Stimulated activated CD4-positive, alpha-beta T cell treated with anti-CD3 and anti-CD28 coated beads, Interleukin-12 subunit alpha, Interleukin-12 subunit beta, amount 100 ng/mL, for 4 hours (primary cell): ENCODE data around the gene SUSD5.
"Not testable (repeated sequence)": the region's sequence is repeated elsewhere in the genome, so short reads cannot be mapped to it uniquely, and the experiment has no call there.

Experiments used
- DNase-seq: peaks from one replicate; pipeline ENCODE4 v3.0.0-alpha.2; 2020

The SUSD5 gene

DNA sequence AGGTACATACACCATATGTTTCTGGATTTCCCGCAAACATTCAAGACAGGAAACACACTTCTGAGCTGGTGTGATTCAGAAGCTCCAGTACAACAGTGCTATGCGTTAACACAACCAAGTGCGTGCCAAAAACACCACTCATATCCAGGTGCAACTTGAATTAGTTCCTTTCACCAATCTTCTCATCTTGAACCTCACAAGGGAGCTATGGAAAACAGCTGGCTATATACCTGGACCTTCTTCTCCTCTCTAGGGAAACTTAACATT, 31.3 kb downstream of the SUSD5 start:
- DNase-seq: no peak

DNA sequence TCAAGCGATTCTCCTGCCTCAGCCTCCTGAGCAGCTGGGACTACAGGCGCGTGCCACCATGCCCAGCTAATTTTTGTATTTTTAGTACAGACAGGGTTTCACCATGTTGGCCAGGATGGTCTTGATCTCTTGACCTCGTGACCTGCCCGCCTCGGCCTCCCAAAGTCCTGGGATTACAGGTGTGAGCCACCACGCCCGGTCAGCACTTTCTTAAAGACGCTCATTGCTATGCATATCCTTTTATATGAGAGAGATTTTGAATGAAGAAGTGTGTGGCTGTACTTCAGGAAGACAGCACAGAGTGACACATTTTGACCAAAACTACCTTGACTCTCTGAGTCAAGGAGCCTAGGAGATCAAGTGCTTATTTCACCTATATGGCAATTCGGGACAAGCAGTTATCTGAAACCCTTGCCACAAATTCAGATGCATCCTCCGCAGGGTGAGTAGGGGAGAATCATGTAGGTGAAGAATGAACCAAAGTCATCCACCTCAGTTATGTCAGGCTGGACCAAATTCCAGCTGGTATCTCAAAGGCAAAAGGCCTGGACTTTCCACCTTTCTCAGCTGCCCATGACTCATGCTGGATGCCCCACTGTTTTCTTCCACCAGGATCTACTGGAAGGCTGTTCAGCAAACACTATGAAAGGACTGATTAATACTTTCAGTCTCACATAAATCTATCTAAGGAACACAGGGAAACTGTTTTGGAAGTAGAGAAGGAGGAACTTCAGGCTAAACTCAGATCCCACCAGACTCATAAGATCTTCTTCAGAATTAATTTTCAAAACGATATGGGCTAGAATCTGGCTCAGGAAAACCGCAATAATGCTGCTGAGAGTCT, 31.9 kb downstream of the SUSD5 start:
- no peak for DNase-seq

DNA sequence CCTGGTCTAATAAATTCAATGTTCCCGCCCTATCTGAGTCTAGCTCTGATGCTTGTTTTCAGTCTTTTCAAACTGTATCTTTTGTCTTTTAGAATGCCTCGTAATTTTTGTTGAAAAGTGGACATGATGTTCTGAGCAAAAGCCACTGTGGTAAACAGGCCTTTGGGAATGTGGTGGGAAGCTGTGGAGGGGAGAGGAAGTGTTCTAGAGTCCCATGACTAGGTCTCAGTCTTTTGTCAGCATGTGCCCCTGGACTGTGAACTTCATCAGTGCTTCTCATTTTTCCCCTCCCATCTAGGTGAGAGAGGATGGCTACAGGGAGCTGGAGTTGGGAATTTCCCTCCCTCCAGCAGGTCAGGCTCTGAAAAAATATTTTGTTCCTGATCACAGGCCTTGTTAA, 33.7 kb downstream of the SUSD5 start:
- no peak for DNase-seq

DNA sequence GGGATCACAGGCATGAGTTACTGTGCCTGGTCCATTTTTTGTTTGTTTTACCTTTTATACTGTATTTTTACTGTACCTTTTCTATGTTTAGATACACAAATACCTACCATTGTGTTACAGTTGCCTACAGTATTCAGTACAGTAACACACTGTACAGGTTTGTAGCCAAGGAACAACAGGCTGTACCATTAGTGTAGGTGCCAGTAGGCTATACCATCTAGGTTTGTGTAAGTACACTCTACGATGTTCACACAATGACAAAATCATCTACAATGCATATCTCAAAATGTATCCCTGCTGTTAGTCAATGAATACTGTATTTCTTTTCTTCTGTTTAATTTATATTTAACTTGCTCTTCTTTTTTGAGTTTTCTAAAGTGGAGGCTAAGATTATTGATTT, 37.0 kb downstream of the SUSD5 start:
- DNase-seq: not testable (repeated sequence)

DNA sequence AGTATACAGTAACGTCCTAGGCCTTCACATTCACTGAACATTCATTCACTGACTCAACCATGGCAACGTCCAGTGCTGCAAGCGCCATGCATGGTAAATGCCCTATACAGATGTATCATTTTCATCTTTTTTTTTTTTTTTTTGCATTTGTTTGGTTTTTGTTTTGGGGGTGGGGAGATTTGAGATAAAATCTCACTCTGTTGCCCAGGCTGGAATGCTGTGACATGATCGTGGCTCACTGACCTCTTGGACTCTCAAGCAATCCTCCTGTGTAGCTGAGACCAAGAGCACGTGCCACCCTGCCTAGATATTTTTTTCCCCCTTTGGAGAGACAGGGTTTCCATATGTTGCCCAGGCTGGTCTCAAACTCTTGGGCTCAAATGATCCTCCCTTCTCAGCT, 37.4 kb downstream of the SUSD5 start:
- no peak for DNase-seq

DNA sequence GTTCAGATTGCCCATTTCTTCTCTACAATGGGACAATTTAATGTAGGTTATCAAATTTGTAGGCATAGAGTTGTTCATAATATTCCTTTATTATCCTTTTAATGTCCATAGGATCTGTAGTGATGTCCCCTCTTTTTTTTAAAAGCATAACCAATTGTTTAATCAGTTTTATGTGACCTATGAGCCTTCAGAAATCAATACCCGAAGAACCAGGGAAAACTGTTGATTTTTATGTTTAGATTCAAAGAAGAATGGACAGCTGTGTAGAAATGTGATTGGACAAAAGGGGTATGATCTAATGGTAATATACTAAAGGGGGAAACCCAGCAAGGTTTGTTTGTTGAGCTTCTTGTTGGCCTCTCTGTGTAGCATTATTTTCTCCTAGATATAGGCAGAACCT, 39.5 kb downstream of the SUSD5 start:
- DNase-seq: no peak

DNA sequence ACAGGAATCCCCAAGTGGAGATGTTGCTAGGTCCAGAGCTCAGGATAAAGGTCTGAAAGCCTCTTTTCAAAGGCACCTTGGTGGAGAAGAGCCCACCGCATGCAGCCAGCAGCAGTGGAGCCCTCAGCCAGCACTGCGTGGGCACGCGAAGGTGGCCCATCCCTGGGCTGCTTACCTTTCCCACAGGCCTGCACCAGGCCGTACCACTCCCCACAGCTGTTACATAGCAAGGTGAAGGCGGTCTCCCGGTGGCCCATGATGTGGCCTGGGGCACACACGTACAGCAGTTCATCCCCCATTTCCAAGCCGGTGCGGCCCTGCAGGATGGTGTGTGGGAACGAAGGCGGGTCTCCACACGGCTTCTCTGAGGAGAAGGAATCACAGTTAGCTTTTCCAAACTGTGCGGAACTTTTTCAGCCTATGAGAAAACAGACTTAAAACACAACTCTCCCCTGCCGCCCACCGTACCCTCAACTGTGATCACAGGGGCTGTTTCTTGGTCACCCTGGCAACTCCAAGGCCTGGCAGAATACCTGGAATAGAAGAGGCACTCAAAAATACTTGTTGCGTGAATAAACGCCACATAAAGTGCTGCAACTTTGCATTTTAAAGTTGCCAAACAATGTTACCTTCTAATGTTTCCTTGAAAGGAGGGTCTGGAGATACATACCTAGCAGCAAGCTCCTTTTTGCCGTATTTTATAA, 43.7 kb downstream of the SUSD5 start:
- no peak for DNase-seq

DNA sequence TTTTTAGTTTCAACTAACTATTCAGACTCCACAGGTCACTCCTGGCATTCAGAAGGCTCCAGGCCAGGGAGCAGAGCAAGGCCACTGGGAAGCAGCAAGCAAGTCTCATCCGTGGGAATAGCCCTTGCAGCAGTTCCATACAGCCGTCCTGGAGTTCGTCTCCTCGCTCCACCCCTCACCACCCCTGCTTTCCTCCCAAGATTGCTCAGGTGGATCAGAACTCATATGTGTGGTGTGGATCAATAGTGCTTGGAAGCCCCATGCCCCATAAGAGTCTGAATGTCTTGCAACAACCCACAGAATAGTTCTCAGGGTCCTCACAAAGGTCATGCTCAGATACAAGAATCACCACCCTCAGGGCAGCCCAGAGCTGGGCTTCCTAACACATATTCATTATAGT, 44.5 kb downstream of the SUSD5 start:
- no peak for DNase-seq

DNA sequence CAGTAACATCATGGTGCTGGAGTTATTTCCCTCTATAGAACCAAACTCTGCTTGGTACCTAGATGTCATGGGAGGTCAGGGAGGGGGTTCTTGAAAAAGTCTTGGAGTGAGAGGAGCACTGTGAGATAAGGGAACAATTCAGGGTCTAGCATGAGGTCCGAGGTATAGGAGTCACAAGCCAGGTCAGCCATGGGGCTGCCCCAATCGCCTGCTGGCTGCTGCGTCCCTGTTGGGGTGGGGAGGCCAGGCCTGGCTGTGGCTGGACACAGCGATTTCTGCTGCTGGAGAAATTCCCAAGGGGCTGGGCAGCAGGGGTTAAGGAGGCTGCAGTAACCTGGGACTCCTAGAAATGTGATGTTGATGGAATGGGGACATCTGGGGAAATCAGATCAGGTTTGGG, 44.9 kb downstream of the SUSD5 start:
- no peak for DNase-seq

DNA sequence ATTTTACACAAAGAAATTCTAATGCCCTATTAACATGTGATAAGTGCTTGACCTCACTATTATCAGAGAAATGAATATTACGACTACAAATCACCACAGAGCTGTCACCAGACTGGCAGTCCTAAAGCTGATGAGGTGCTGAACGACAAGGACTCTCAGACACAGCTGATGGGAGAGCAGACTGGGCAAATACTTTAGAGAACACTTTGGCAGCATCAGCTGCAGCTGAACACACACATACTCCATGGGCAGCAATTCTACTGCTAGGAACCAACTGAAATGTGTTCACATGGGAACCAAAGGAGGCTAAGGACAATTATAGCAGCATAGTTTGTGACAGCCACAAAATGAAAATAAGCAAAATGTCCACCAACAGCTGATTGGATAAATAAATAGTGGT, 45.5 kb downstream of the SUSD5 start:
- no peak for DNase-seq

DNA sequence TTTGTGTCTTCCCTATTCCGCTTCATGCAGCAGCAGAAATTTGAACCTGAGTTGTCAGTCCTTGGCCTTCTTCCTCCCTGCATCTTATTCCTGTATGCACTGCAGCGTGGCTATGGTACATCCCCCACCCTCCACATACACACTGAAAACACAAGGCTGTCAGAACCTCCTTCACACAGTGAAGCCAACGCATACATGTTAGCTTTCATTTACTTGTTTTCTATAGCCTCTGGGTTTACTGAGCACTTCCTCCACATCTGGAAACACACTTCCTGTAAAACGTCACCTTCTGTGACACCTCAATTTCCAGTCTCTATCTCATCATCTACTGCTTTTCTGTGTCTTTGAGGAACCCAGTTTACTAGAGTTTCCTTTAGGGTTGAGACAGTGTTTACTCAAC, 47.0 kb downstream of the SUSD5 start:
- DNase-seq: no peak

DNA sequence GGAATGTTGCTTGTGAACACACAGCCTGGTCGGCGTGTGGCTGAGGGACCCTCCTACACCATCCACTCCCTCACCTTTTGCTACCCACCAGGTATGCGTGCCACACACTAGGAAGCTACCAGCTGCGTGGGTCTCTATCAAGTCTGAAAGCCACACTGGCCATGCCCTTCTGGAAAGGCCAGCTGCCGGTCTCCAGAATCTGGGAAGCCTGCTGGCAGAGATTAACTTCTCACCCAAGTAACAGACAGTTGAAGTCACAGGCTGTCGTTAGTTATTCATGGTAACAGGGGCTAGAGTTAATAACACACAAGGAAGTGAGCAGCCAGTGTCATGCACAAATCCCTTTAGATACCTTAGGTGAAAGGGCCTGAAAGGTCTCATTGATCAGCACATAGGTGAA, 48.1 kb downstream of the SUSD5 start:
- DNase-seq: no peak

DNA sequence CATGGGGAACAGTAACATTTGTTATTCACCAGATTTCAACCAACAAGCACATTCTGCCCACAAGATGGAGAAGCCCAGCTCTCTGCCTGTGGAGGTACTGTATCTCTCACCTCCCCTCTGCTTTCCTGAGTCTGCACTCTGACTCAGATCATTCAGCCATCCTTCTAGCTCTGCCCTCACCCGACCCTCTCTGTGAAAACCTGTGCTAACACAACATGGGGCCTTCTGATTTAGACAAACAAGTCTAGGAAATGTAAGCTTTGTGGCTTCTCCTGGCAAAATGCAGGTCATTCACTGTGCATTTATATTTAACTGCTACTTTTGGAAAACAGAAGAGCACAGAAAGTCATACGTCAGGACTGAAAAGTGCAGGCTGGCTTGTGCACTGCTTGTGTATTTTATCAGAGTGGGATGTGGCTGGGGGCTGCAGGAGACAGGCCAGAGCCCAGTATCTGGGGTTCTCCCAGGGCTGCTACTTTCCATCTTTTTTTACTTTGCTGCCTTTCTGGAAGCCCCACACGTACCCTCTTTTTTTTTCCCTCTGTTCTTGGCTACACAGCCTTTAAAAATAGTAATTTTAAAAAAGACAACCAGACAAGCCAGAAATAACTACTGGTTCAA, 50.8 kb downstream of the SUSD5 start:
- no peak for DNase-seq

DNA sequence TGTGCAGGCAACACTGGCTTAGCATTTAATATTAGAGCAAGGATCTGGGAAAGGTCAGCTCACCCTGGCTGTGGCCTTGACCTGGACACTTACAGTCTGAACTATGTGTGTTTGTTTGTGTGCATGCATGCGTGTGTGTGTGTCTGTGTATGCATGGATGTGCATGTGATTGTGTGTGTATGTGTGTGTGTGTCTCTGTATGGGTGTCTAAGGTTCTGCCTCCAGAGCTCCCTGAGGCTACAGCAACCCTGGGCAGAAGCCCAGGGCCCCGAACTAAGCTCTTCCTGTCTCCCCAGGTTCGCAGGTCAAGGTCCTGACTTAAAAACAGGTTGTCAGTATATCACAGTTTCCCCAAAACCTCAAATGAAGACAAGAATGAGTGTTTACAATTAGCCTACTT, 51.3 kb downstream of the SUSD5 start:
- DNase-seq: no peak

DNA sequence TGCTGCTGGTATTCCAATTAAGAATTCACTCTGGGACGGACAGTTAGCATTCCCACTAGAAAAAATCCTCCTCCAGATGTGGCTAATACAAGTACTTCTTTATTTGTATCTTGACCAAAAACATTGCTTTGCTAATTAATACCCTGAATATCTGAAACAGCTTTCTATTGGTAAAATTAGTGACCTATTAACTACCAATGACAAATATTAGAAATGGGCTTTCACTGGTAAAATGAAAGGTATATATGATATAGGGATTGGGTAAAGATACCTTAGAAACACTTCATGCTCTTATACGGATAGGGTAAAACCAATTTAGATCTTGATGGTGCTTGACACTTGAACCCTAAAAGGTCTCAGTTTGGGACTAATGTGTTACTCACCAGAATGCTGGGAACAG, 52.5 kb downstream of the SUSD5 start:
- no peak for DNase-seq

DNA sequence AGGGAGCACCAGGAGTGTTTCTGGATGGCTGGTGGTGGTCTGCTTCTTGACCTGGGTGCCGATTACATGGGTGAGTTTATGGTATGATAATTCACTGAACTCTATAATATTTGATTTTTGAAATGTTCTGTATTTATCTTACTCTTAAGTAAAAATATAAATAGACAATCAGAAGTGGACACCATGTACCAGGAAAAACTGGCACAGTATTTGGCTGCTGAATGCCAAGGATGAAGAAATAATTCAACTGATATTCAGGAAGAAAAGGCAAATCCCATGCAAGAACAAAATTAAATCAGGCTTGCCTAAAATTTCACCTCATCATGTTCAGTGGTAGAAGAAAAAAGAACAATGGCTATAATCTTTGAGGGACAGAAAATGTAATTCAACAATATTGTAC, 53.2 kb downstream of the SUSD5 start:
- no peak for DNase-seq

DNA sequence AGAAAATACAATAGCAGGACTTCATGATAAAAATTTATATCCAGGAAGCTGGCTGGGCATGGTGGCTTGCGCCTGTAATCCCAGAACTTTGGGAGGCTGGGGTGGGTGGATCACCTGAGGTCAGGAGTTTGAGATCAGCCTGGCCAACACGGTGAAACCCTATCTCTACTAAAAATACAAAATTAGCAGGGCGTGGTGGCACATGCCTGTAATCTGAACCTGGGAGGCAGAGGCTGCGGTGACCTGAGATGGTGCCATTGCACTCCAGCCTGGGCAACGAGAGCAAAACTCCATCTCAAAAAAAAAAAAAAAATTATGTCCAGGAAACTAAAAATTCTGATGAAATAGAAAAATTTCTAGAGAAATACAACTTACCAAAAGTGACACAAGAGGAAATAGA, 56.0 kb downstream of the SUSD5 start:
- DNase-seq: not testable (repeated sequence)

DNA sequence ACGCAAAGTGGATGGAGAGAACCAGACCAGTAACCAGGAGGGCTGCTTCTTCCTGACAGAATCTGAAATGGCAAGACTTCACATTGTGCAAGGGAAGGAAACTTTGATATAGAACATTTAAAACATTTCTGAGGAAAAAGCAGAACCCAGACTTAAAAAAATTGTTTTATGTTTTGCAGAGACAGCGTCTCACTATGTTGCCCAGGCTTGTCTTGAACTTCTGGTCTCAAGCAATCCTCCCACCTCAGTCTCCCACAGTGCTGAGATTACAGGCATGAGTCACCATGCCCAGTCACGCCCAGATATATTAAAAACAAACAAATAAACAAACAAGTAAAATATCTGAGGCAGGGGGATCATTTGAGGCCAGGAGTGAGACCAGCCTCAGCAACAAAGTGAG, 58.6 kb downstream of the SUSD5 start:
- no peak for DNase-seq

DNA sequence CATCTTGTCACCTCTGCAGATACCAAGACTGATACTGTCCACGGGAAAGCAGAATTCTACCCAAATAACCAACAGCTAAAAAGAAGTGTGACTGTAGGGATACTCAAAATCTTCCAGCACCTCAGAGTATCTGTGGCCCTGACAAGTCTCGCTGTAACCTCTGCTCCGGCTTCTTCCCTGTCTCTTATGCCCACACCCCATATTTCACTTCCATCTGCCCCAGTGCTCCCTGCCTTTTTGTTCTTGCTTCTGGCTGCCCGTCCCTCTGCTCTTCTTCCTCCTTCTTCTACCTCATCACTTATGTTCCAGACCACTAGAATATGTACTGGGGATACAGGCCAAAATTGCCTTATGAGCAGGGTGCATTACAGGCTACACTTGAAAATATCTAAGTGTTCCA, 59.4 kb downstream of the SUSD5 start:
- DNase-seq: no peak

DNA sequence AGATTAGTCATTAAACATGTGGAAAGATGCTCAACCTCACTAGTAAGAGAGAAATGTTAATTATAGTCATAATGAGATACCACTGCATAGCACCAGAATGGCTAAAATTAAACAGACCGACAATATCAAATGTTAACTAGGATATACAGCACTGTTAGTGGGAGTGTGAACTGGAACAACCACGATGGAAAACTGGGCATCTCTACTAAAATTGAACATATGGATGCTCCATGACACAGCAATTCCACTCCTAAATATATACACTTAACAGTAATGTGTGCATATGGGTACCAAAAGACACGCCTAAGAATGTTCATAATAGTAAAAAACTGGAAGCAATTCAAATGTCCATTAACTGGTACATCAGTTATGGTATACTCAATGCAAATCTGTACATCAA, 63.3 kb downstream of the SUSD5 start:
- no peak for DNase-seq

DNA sequence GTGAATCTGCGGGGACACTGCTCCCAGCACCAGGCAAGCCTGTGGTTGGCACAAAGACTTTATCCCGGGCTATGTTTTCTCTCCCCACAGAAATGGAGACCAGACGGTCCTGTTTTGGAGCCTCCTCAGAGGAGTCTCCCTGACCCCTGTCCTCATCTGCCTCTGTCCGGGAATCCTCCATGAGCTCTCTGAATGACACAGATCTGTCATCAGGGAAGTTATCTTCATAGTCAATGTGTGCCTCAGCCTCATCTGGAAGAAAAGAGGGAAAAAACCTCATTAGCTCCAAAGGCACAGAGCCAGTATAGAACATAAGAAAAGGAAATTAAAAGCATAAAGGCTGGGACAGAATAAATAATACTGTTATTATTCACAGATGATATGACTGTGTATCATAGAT, 64.8 kb downstream of the SUSD5 start:
- DNase-seq: no peak

DNA sequence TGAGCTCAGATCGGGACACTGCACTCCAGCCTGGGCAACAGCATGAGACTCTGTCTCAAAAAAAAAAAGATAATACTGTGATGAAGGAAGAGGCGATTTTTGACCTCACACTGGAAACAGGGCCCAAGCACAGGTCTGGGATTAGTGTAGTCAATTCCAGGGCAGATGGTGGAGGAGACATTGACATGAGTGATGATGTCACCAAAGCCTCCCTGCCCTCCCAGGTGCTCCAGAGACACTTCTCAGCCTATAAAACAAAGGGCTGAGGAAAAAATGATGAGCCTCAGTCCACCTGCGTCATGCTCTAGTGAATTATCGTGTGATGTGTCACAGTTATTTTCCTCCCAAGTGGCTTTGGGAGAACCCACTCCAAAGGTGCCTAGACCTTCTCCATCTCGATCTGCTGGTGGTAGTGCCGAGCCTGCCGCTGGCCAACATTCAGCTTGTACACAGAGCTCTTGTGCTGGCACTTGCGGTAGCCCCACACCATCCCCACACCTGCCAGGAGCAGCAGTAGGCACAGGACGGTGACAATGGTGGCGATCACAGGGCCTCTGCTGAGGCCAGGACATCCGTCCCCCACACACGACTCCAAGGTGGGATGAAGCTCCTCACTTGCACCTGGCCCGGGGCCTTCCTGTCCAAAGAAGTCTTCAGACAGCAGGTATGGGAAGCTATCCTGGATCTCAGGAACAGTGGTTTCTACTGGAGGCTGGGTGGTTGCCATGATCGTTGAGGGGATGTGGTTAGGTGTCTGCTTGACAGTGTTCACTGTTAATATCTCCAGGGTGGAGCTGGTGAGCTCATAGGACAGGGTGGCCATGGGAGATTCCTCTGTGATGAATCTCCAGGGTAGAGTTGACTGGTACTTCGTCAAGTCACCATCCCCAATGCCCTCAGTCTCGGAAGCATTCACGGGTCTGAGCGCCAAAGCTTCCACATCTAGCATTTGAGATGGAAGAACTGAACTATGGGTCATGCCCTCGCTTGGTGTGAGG, 65.9 kb downstream of the SUSD5 start:
- DNase-seq: no peak

DNA sequence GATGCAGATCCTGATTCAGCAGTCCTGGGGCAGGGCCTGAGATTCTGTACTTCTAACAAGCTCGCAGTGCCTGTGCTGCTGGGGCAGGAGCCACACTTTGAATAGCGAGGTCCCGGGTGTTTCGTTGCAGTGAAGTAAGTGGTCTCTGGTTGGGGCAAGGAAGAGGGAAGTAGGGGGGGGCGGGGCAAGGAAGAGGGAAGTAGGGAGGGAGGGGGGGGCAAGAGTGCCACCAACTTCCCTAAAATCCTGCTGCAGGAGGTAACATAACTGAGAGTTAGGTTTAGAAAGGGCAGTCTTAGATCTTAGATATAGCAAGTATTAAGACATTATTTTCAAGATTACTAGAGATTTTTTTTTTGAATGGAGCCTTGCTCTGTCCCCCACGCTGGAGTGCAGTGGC, 69.3 kb downstream of the SUSD5 start:
- no peak for DNase-seq
